RPMI8226 (cell line): ENCODE data around the gene GRID2.
"Not testable (repeated sequence)": the region's sequence is repeated elsewhere in the genome, so short reads cannot be mapped to it uniquely, and the experiment has no call there.

Source experiments
- DNase-seq: peaks from one replicate; pipeline ENCODE4 v3.0.0-alpha.2; 2015

Gene GRID2

GRCh38 chr4:93346840-93347239, 1043.1 kb downstream of the GRID2 start:
- DNase-seq = no peak

- no peak for DNase-seq
These were observed 1045.1 kb downstream of the GRID2 start for GRCh38 chr4:93348896-93349295.

GRCh38 chr4:93351846-93352245, 1048.1 kb downstream of the GRID2 start:
- DNase-seq = no peak

- DNase-seq = no peak
These were observed 1051.6 kb downstream of the GRID2 start for GRCh38 chr4:93355411-93355810.

- DNase-seq = no peak
These were observed 1055.8 kb downstream of the GRID2 start for GRCh38 chr4:93359586-93359985.

- not testable (repeated sequence) for DNase-seq
These were observed 1062.5 kb downstream of the GRID2 start for GRCh38 chr4:93366169-93366755.

GRCh38 chr4:93368968-93369367, 1065.2 kb downstream of the GRID2 start:
- no peak for DNase-seq

- DNase-seq = no peak
These were observed 1066.5 kb downstream of the GRID2 start for GRCh38 chr4:93370256-93370655.

GRCh38 chr4:93373893-93374860, 1070.4 kb downstream of the GRID2 start:
- no peak for DNase-seq

GRCh38 chr4:93384241-93384640, 1080.5 kb downstream of the GRID2 start:
- no peak for DNase-seq

GRCh38 chr4:93384887-93385286, 1081.1 kb downstream of the GRID2 start:
- no peak for DNase-seq

GRCh38 chr4:93394545-93395081, 1090.8 kb downstream of the GRID2 start:
- no peak for DNase-seq

- DNase-seq = no peak
These were observed 1092.5 kb downstream of the GRID2 start for GRCh38 chr4:93396272-93396671.

- DNase-seq = no peak
These were observed 1099.8 kb downstream of the GRID2 start for GRCh38 chr4:93403571-93403970.

GRCh38 chr4:93407493-93408275, 1103.9 kb downstream of the GRID2 start:
- no peak for DNase-seq

- no peak for DNase-seq
These were observed 1105.3 kb downstream of the GRID2 start for GRCh38 chr4:93409035-93409434.

- no peak for DNase-seq
These were observed 1110.3 kb downstream of the GRID2 start for GRCh38 chr4:93414041-93414550.

- DNase-seq = no peak
These were observed 1112.8 kb downstream of the GRID2 start for GRCh38 chr4:93416344-93417128.

- DNase-seq = no peak
These were observed 1127.6 kb downstream of the GRID2 start for GRCh38 chr4:93431371-93431770.

- no peak for DNase-seq
These were observed 1130.1 kb downstream of the GRID2 start for GRCh38 chr4:93433840-93434239.

- DNase-seq = no peak
These were observed 1132.3 kb downstream of the GRID2 start for GRCh38 chr4:93436000-93436626.

GRCh38 chr4:93437991-93438390, 1134.2 kb downstream of the GRID2 start:
- DNase-seq = no peak
